Activated B cell treated with CpG ODN at 0.5 μM for 24 hours (primary cell): Measurements from ENCODE around the gene RAB42. TPM values are rescaled to one million over a fixed set of nuclear protein-coding genes. Genes with fewer than 3 reads are reported as not detected.
A peak's percentile ranks its signal among the peaks of the same experiment; 100 is the strongest.
"Not testable (repeated sequence)": the region's sequence is repeated elsewhere in the genome, so short reads cannot be mapped to it uniquely, and the experiment has no call there.

Experiments used
- ATAC-seq: fragments of 200-7000 bp; cut with Tn5 transposase; one replicate; pipeline ENCODE4 v1.10.0; 2021; ENCODE audit warnings: low read depth, mild to moderate bottlenecking, moderate library complexity
- CTCF ChIA-PET: fragments of 350-600 bp; sonication (Branson Sonifier 250); formaldehyde crosslinking; loops from one replicate; lab custom pipeline; 2021; ENCODE audit warnings: antibody characterized with exemption; lab: Charles Lee
- POLR2A ChIA-PET: fragments of 350-600 bp; sonication (Branson Sonifier 250); formaldehyde crosslinking; loops from one replicate; lab custom pipeline; 2021; ENCODE audit warnings: antibody characterized with exemption; lab: Charles Lee
- DNase-seq: peaks from one replicate; pipeline ENCODE4 v3.0.0; 2022
- H3K27ac Mint-ChIP-seq: one replicate; pipeline ENCODE4 v1.8.0; 2020; ENCODE audit warnings: mixed read lengths
- H3K27me3 Mint-ChIP-seq: one replicate; pipeline ENCODE4 v1.8.0; 2021; ENCODE audit warnings: mixed read lengths
- H3K36me3 Mint-ChIP-seq: one replicate; pipeline ENCODE4 v1.8.0; 2021; ENCODE audit warnings: low read depth, mixed read lengths
- H3K4me1 Mint-ChIP-seq: one replicate; pipeline ENCODE4 v1.8.0; 2021; ENCODE audit warnings: mixed read lengths
- H3K4me3 Mint-ChIP-seq: one replicate; pipeline ENCODE4 v1.8.0; 2020; ENCODE audit warnings: mild to moderate bottlenecking, mixed read lengths
- H3K9me3 Mint-ChIP-seq: one replicate; pipeline ENCODE4 v1.8.0; 2020; ENCODE audit warnings: mixed read lengths
- CTCF ChIP-seq: fragments of 200-600 bp; IDR thresholded peaks from one replicate; pipeline ENCODE4 v1.8.0; 2022; ENCODE audit warnings: antibody characterized with exemption, mild to moderate bottlenecking
- intact Hi-C: fragments of 100-400 bp; cut with micrococcal nuclease; formaldehyde crosslinking; loops from one replicate; pipeline ENCODE4 v1.15.1; 2024
- total RNA-seq: library from RNA; stranded (reverse); gene quantifications from 2 replicates; pipeline ENCODE4 v1.2.3, GENCODE V29; 2022

Gene RAB42
- total RNA-seq, 1 donor from 2014 or later = 0.20 TPM

DNA sequence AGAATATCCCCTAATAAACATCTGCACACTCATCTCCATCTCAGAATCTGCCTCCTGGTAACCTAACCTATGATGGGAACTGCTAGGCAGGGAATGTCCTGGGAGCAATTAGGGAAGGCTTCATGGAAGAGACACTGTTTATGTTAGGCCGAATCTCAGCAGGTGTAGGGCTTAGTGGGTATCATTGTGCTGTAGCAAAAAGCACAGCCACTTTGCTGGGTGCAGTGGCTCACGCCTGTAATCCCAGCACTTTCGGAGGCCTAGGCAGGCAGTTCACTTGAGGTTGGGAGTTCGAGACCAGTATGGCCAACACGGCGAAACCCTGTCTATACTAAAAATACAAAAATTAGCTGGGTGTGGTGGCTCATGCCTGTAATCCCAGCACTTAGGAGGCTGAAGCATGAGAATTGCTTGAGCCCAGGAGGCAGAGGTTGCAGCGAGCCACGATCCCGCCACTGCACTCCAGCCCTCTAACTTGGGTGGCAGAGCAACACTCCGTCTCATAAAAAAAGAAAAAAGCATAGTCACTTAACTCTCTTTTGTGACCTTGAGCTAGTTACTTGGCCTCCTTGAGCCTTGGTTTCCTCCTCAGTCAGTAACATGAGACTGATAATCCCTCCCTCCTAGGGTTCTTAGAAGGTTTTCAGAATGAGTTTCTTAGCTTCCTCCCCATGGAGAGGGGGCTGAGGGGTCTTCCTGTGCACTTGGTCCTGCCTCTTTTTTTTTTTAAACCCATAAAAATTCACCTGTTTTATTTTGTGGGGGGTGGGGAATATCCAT lies 3.5 kb downstream of the RAB42 start:
- ChIA-PET CTCF (no interaction called here), POLR2A (interaction anchor here (2.9 kb wide), 1 partner anchor 14 kb away, joined by 17 read pairs; no protein-coding TSS in a partner anchor)
- Mint-ChIP-seq H3K36me3 (no peaks in the 10 kb centered on the region), H3K9me3 (no peaks in the 10 kb centered on the region), H3K27me3 (peaks cover 3% of the 10 kb centered on the region), H3K4me3 (no peak overlapping the region), H3K4me1 (peaks cover 11% of the 10 kb centered on the region), H3K27ac (no peak overlapping the region)
- TF ChIP-seq CTCF = no peak
- ATAC-seq = no peak
- intact Hi-C loops = no loop called here
- DNase-seq = no peak

DNA sequence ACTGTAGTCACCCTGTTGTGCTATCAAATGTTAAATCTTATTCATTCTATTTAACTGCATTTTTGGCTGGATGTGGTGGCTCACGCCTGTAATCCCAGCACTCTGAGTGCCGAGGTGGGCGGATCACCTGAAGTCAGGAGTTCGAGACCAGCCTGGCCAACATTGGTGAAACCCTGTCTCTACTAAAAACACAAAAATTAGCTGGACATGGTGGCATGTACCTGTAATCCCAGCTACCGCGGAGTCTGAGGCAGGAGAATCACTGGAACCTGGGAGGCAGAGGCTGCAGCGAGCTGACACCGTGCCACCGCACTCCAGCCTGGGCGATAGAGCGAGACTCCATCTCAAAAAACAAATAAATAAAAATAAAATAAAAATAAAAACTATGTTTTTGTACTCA lies 4.2 kb downstream of the RAB42 start:
- ChIA-PET POLR2A (interaction anchor here (2.9 kb wide), 1 partner anchor 14 kb away, joined by 17 read pairs; no protein-coding TSS in a partner anchor), CTCF (interaction anchor here (0.6 kb wide), 1 partner anchor 663 kb away, joined by 6 read pairs; no protein-coding TSS in a partner anchor)
- DNase-seq, intact Hi-C loops, H3K27me3 Mint-ChIP-seq, H3K4me3 Mint-ChIP-seq, ATAC-seq, H3K9me3 Mint-ChIP-seq, H3K36me3 Mint-ChIP-seq, H3K27ac Mint-ChIP-seq: not testable (repeated sequence)
- peaks cover 11% of the 10 kb centered on the region for H3K4me1 Mint-ChIP-seq

- POLR2A ChIA-PET = interaction anchor here (2.2 to 4.6 kb wide), 2 partner anchors 20 to 88 kb away, joined by 16 to 38 read pairs; no protein-coding TSS in a partner anchor
Observed at GRCh38 chr1:28601696-28602095, 9.6 kb downstream of the RAB42 start.

GRCh38 chr1:28602536-28603439 lies 10.7 kb downstream of the RAB42 start:
- Mint-ChIP-seq H3K4me3 (no peak overlapping the region), H3K27ac (no peak overlapping the region), H3K4me1 (no peaks in the 10 kb centered on the region), H3K36me3 (peaks cover 43% of the 10 kb centered on the region), H3K9me3 (no peaks in the 10 kb centered on the region), H3K27me3 (no peaks in the 10 kb centered on the region)
- ChIA-PET CTCF (interaction anchor here (0.6 to 2.5 kb wide), 12 partner anchors 18 to 354 kb away, joined by 3 to 11 read pairs (median 6); no protein-coding TSS in a partner anchor), POLR2A (interaction anchor here (0.6 to 4.6 kb wide), 12 partner anchors 22 to 1692 kb away, joined by 3 to 38 read pairs (median 4); partner anchors contain the start of genes RCC1 and TRNAU1AP)
- TF ChIP-seq CTCF = peak; percentile 53
- intact Hi-C loops = loop anchor here (1.0 to 5.0 kb wide), 4 partner anchors 84 to 355 kb away; no protein-coding TSS in a partner anchor
- ATAC-seq (peak; percentile 42), DNase-seq (no peak)

More at GRCh38 chr1:28601696-28602095, 9.6 kb downstream of the RAB42 start:
- H3K36me3 Mint-ChIP-seq = peaks cover 37% of the 10 kb centered on the region
- ATAC-seq (no peak), DNase-seq (no peak)
- no peak for TF ChIP-seq CTCF
- H3K4me1 Mint-ChIP-seq = no peaks in the 10 kb centered on the region
- CTCF ChIA-PET = interaction anchor here (0.7 to 2.5 kb wide), 5 partner anchors 22 to 275 kb away, joined by 3 to 9 read pairs (median 6); no protein-coding TSS in a partner anchor
- no peak overlapping the region for H3K27ac Mint-ChIP-seq
- H3K27me3 Mint-ChIP-seq = no peaks in the 10 kb centered on the region
- no peaks in the 10 kb centered on the region for H3K9me3 Mint-ChIP-seq
- H3K4me3 Mint-ChIP-seq = no peak overlapping the region
- intact Hi-C loops = loop anchor here (2.0 to 5.0 kb wide), 2 partner anchors 193 to 354 kb away; no protein-coding TSS in a partner anchor

- CTCF ChIA-PET = interaction anchor here (0.9 to 2.5 kb wide), 7 partner anchors 11 to 356 kb away, joined by 3 to 11 read pairs (median 6); no protein-coding TSS in a partner anchor
- intact Hi-C loops = loop anchor here (5.0 kb wide), 1 partner anchor 357 kb away; no protein-coding TSS in a partner anchor
- no peaks in the 10 kb centered on the region for H3K27me3 Mint-ChIP-seq
- DNase-seq (no peak), ATAC-seq (no peak)
- POLR2A ChIA-PET = interaction anchor here (0.6 to 4.6 kb wide), 2 partner anchors 23 to 355 kb away, joined by 3 to 38 read pairs; no protein-coding TSS in a partner anchor
- H3K4me1 Mint-ChIP-seq = no peaks in the 10 kb centered on the region
- H3K27ac Mint-ChIP-seq = no peak overlapping the region
- no peak for TF ChIP-seq CTCF
- H3K4me3 Mint-ChIP-seq = no peak overlapping the region
- no peaks in the 10 kb centered on the region for H3K9me3 Mint-ChIP-seq
- peaks cover 47% of the 10 kb centered on the region for H3K36me3 Mint-ChIP-seq
Observed at GRCh38 chr1:28604411-28604810, 12.3 kb downstream of the RAB42 start.
